ENCODE data around the gene KRTAP10-6.

KRTAP10-6 gene

DNA sequence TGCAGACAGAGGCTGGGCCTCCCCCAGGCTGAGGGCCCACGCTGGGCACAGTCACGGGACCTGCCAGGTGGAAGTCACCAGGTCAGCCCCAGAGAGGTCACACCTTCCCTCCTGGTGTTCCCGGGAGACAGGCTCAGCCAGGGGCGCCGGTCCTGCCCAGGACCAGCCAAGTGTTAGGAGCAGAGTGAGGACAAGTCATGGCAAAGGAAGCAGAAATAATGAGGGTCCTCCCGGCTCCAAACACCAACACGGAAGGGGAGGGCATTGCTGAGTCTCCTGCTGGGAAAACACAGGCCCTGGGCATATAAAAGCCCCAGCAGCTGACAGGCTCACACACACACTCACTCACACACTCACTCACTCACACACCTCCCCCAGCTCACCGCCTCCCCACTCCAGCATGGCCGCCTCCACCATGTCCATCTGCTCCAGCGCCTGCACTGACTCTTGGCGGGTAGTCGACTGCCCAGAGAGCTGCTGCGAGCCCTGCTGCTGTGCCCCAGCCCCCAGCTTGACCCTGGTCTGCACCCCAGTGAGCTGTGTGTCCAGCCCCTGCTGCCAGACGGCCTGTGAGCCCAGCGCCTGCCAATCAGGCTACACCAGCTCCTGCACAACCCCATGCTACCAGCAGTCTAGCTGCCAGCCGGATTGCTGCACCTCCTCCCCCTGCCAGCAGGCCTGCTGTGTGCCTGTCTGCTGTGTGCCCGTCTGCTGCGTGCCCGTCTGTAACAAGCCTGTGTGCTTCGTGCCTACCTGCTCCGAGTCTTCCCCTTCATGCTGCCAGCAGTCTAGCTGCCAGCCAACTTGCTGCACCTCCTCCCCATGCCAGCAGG lies 44.9 kb upstream of the KRTAP10-6 start, which contains the start of gene KRTAP10-10:
Gene KRTAP10-10 (plus strand): TSS at position 339 of the 833 bp plus-strand sequence. CDS start 62 bp downstream, at position 401.
- H3K79me2 ChIP-seq = no peaks in the 10 kb centered on the region
- H3K9ac ChIP-seq = no peak within 1 kb of the TSS

DNA sequence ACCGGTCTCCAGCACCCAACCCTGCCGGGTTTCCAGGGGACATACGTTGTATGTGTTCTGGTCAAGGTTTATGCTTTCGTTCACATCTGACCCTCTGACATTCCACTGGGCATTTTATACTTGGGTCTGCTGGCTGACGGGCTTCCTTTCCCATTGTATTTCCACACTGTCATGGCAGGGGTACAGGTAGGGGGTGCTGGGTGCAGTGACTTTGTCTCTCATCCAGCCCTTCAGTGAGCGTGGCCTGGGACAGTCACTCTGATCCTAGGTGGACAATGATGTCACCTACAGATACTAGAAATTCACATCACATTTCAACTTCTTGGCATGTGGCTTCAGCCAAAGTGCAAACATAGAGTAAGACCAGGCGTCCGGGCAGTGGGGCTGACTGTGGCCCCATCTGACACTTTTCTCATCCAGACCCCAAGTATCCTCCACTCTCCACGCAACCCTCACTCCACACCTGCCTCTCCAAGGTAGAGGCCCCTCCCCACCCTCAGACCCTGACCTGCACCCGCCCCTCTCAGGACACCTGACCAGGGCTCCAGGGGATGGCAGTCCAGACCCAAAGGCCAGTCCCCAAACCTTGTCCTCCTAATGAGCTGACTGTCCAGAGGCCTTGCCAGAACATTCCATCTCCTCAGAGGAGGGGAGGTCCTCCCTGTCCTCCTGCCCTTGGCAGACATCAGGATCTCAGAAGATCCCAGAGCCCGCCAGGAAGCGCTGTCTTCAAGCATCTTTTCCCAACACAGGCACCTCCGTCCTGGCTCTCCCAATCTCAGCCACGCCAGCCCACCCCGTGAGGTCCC lies 44.1 kb upstream of the KRTAP10-6 start:
- no peaks in the 10 kb centered on the region for H3K9me3 ChIP-seq (ENCODE audit: control insufficient read depth, low read length)
- no peaks in the 10 kb centered on the region for H3K27me3 ChIP-seq (ENCODE audit: control insufficient read depth, insufficient read depth, low read length)
- H3K9ac ChIP-seq = no peak overlapping the region
- TF ChIP-seq, protein P1, sequence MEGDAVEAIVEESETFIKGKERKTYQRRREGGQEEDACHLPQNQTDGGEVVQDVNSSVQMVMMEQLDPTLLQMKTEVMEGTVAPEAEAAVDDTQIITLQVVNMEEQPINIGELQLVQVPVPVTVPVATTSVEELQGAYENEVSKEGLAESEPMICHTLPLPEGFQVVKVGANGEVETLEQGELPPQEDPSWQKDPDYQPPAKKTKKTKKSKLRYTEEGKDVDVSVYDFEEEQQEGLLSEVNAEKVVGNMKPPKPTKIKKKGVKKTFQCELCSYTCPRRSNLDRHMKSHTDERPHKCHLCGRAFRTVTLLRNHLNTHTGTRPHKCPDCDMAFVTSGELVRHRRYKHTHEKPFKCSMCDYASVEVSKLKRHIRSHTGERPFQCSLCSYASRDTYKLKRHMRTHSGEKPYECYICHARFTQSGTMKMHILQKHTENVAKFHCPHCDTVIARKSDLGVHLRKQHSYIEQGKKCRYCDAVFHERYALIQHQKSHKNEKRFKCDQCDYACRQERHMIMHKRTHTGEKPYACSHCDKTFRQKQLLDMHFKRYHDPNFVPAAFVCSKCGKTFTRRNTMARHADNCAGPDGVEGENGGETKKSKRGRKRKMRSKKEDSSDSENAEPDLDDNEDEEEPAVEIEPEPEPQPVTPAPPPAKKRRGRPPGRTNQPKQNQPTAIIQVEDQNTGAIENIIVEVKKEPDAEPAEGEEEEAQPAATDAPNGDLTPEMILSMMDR (IDR thresholded peaks at IDR 0.05) = no peak
- H3K4me2 ChIP-seq (ENCODE audit: low read length) = no peak overlapping the region
- H3K4me1 ChIP-seq = no peaks in the 10 kb centered on the region
- no peaks in the 10 kb centered on the region for H3K79me2 ChIP-seq
- no peak overlapping the region for H3K27ac ChIP-seq
- H3K36me3 ChIP-seq (ENCODE audit: control insufficient read depth, insufficient read depth, low read length) = no peaks in the 10 kb centered on the region
- H2AFZ ChIP-seq = no peak overlapping the region
- H3K4me3 ChIP-seq (ENCODE audit: low read depth, low read length) = no peak overlapping the region

More for the DNA sequence above, 44.9 kb upstream of the KRTAP10-6 start, which contains the start of gene KRTAP10-10:
- Histone ChIP-seq H3K4me2 (ENCODE audit: low read length) (no peak within 1 kb of the TSS), H3K27ac (no peak within 1 kb of the TSS), H3K9me3 (ENCODE audit: control insufficient read depth, low read length) (no peaks in the 10 kb centered on the region), H3K4me3 (ENCODE audit: low read depth, low read length) (no peak within 1 kb of the TSS), H3K4me1 (no peaks in the 10 kb centered on the region), H3K27me3 (ENCODE audit: control insufficient read depth, insufficient read depth, low read length) (no peaks in the 10 kb centered on the region), H2AFZ (no peak within 1 kb of the TSS), H3K36me3 (ENCODE audit: control insufficient read depth, insufficient read depth, low read length) (no peaks in the 10 kb centered on the region)
- TF ChIP-seq, protein P1 (IDR thresholded peaks at IDR 0.05) = no peak

DNA sequence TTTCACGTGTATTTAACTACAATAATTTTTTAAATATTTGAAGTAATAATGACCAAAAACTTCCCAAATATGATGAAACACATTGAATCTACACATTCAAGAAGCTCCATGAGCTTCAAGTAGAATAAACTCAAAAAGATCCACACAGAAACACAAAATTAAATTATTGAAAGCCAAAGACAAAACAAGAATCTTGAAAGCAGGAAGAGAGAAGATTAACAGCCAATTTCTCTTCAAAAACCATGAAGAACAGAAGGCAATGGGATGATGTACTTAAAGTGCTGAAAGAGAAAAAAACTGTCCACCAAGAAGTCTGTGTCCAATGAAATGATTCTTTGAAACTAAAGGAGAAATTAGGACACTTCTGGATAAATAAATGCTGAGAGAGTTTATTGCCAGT lies 39.8 kb upstream of the KRTAP10-6 start:
- Histone ChIP-seq H3K9ac (no peak overlapping the region), H3K27me3 (ENCODE audit: control insufficient read depth, insufficient read depth, low read length) (no peaks in the 10 kb centered on the region), H3K4me2 (ENCODE audit: low read length) (no peak overlapping the region), H3K9me3 (ENCODE audit: control insufficient read depth, low read length) (no peaks in the 10 kb centered on the region), H3K36me3 (ENCODE audit: control insufficient read depth, insufficient read depth, low read length) (no peaks in the 10 kb centered on the region), H3K27ac (no peak overlapping the region), H3K4me3 (ENCODE audit: low read depth, low read length) (no peak overlapping the region), H3K79me2 (no peaks in the 10 kb centered on the region), H3K4me1 (no peaks in the 10 kb centered on the region), H2AFZ (no peak overlapping the region)
- TF ChIP-seq, protein P1 (IDR thresholded peaks at IDR 0.05) = no peak

- no peaks in the 10 kb centered on the region for H3K36me3 ChIP-seq (ENCODE audit: control insufficient read depth, insufficient read depth, low read length)
- no peaks in the 10 kb centered on the region for H3K27me3 ChIP-seq (ENCODE audit: control insufficient read depth, insufficient read depth, low read length)
- TF ChIP-seq, protein P1 (IDR thresholded peaks at IDR 0.05) = no peak
- H3K79me2 ChIP-seq = no peaks in the 10 kb centered on the region
- no peak overlapping the region for H3K27ac ChIP-seq
- H3K4me2 ChIP-seq (ENCODE audit: low read length) = no peak overlapping the region
- no peaks in the 10 kb centered on the region for H3K9me3 ChIP-seq (ENCODE audit: control insufficient read depth, low read length)
- no peak overlapping the region for H3K4me3 ChIP-seq (ENCODE audit: low read depth, low read length)
- H3K4me1 ChIP-seq = no peaks in the 10 kb centered on the region
- H2AFZ ChIP-seq = no peak overlapping the region
- no peak overlapping the region for H3K9ac ChIP-seq
Observed at GRCh38 chr21:44630440-44630839, 38.1 kb upstream of the KRTAP10-6 start.

Data from parathyroid adenoma (tissue), 2 donors.